ENCODE measurements around the gene COMT.
A peak's percentile ranks its signal among the peaks of the same experiment; 100 is the strongest.

Gene COMT

GRCh38 chr22:19984851-19985811, 43.6 kb downstream of the COMT start:
- DNase-seq, result no peak

GRCh38 chr22:19986011-19986409, 44.4 kb downstream of the COMT start:
- no peak for DNase-seq

- DNase-seq, result peak; percentile 69
These were observed 45.1 kb downstream of the COMT start for GRCh38 chr22:19986410-19987341.

DNA sequence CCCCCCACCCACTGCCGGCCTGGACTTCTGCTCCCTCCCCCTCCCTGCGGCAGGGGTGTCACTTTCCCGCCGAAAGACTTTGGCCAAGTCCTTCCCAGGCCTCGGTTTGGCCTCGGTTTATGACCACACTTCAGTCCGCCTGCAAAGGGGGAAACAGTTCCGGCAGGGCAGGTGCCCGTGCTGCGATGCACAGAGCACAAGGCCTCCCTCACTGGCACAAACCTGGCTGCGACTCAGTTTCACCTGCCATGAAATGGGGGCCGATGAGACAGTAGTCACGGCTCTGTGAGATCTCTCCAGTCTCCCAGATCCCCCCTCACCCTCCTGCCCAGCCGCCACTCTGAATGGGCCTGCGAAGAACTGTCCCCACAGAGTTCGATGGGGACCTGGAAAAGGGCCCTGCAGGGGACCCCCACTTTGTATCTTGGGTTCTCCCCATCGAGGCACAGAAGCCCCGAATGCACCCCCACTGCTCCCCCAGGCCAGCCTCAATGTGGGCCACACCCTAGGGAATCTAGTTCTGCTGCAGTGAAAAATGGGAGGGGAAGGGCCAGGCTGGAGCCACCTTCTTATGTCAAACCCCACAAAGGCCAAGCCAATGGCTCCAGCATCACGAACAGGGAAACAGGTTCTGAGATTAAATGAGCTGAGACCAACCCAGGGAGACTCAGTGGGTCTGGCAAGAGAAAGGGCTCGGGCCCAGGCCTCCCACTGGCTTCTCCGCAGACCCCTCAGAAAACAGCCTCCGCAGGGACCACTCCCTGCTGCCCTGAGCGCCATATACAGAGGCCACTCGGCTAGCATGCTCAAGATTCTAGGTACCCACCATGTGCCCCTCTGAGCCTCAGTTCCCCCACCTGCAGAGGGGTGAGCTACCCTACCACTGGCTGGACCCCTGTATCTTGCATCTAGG, 46.1 kb downstream of the COMT start:
- DNase-seq, result no peak

DNA sequence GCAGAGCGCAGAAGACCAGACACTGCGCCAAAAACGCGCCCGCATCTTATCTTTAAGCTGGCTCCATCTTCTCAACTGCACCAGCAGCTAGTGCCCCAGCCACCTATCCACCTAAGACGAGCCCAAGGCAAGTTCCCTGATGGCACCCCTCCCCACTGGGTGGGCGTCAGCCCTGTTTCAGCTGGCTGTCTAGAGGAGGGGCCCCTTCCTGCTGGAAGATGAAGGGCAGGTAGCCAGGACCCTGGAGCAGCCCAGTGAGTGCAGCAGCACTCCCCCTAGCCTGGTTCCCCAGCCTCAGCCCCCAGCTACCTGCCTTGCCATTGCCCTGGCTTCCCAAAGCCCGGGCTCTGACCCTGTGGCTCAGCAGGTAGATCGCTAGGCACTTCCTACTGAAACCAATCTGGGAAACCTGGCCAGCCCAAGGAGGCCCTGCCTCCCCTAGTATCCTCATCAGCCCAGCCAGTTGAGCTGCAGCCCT, 46.8 kb downstream of the COMT start:
- no peak for DNase-seq

DNA sequence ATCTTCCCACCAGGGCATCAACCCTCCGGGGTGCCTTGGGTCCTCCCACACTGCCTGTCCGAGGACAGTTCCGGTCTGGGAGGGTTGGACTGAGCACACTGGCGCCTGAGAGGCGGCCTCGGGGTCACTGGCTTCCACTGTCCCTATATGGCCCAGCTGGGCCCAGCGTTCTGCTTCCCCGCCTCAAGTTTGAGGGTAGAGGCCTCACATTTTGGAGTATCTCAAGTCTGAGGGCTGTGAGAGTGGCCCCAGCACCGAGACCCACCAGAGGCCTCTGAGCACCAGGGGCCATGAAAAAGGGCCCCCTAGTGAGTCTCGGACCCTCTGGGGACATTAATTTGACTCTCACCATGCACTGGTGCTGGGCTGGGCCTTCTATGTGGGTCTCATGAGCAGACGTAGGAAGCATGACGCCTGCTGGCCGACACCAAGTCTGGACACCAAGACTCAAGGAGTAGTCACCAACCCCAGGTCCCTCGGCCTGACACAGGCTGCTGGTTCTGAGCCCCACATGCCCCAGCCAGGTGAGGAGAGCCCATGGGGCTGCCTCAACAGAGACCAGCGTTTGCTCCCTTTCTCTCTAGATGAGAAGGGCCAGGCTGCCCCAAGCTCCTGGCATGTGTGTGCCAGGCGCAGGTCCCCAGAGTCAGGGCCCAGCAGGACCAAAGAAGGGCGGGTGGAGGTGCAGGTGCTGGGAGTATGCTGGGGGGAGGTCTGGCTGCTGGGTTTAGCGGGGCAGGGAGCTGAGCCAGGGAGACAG, 47.6 kb downstream of the COMT start:
- no peak for DNase-seq

GRCh38 chr22:19989725-19990067, 48.1 kb downstream of the COMT start:
- no peak for DNase-seq

DNA sequence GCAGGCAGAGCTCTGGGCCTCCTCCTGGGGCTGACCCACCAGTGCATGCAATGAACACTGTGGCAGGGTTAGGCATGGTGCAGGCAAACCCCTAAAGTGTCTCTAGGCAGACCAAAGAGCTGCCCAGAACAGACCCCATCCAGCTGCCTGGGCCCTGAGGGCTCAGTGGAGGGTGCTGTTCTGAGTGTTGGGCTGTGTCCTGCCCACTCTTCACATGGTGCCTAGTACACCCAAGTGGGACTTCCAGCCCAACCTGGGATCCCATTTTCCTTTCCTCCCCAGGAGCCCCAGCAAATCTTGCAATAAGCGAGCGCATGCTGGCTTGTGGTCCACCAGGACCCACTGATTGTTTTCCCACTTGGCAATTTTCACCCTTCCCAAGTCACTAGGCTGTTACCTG, 48.6 kb downstream of the COMT start:
- no peak for DNase-seq

GRCh38 chr22:19990609-19991394, 49.2 kb downstream of the COMT start:
- no peak for DNase-seq

DNA sequence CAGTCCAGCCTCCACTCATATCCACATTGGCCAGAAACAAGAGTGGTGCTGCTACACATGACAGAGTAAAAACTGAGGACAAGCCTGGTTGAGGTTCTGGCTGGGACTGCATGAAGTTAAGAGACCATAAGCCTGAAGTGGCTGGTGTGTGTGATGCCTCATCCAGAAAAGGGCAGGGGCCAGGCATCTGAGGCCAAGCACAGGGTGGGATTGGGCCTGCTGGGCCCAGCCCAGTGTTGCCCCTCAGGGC, 49.7 kb downstream of the COMT start:
- DNase-seq, result no peak

GRCh38 chr22:19991645-19992451, 50.3 kb downstream of the COMT start:
- no peak for DNase-seq

DNA sequence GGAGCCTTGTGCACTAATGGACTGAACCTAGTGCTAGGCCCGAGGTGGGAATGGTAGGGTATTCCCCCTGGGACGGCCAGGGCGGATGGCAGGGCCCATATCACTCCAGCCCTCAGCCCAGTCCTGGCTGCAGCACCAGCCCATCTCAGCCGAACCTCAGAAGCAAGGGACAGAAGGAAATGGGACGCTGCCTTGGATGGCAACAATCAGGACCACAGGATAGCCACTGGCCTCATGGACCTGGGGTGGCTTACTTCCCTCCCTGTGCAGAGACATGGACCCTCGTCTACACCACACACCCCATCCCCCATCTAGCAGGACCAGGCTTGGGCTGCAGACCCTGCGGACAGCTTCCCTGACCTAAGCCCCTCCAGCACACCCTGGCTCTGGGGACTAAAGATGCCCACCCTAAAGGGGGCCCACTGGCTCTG, 50.9 kb downstream of the COMT start:
- DNase-seq, result no peak

DNA sequence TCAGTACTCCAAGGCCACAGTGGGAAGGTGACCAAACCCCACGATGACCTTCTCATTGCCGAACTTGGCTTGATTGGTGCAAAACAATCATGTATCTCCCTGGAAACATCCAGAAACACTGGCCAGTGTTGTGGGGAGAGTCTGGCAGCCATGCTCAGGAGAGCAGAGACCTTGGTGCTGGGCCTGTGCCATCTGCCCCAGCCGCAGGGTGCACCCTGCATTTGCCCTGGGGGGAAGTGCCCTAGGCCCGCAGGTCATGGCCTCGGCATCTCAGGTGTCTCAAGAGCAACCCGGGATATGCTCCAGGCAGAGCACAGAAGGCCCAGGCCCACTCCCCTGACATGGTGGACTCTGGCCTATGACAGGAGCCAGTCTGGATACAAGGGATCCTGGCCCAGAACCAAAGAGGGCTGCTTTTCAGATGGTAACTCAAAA, 51.4 kb downstream of the COMT start:
- DNase-seq, result no peak

DNA sequence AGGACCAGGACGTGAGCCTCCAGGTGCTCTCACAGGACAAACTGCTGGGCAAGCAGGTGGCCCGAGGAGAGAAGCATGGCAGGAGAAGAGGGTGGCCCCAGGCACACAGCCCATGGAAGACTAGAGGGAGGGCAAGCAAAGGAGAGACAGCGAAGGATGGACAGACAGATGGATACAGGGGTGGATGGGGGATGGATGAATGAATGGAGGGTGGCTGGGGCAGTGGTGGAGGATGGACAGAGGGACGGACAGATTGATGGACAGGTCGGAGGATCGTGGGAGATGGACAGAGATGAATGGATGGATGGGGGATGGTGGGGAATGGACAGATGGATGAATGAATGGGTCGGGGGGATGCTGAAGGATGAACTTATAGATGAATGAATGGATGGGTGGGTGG, 52.4 kb downstream of the COMT start:
- no peak for DNase-seq

GRCh38 chr22:19994851-19995610, 53.5 kb downstream of the COMT start:
- DNase-seq, result no peak

DNA sequence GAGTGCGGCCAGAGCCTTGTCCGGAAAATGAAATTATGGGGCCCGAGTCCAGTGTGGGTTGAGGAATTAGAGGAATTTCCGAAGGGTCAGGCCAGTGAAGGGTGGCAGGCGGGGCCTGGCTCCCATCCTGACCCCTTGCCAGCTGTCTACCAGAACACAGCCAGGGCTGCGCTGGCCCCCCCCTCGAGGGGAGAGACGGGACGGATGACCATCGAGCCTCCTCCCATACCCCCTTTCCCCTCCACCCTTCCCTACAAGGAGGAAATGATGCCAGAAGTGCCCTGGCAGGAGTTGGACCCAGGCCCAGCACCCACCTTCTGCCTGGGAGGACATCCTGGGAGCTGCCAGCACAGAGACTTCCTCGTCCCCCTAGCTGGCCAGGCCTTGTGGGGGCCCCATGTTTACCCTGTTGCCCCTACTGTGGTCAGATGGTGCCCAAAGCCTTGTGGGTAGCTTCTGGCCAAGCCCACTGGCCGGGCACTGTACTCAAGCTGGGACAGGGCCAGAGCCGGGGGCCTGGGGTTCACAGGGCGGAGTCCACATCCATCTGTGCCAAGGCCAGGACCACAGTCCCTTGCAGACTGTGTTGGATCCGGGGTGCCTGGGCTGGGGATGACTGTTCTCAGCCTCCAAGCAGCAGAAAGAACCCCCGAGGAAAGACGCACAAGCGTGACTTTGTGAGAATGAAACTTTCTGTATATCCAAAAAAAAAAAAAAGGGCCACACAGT, 54.2 kb downstream of the COMT start:
- DNase-seq, result no peak

DNA sequence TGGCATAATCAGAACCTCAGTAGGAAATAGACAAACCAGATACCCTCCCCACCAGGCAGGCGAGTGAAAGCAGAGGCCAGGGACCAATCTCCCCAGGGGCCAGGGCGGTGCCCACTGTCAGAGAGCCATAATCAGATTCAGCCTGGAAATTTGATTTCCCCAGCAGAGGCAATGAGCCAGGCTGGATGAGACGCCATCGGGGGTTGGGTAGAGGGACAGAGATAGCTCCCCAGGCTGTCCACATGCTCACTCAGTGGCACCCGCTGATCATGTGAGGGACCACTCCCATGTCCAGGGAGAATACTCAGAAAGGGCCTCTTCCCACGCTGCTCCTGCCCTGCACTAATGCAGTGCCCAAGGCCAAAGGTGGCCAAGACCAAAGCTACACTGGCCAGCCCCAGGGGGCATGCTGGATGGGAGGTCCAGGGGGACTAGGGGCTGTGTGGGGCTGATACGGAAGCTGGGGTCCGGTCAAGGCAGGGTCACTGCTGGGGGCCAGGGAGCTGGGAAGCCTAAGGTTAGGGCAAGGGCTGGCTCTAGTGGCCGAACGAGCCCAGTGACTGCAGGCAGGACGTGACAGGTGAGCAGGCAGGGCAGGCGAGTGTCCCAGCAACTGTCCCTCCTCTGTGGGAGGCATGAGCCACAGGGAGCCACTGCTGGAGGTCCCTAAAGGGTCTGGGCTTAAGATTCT, 55.3 kb downstream of the COMT start:
- no peak for DNase-seq

DNA sequence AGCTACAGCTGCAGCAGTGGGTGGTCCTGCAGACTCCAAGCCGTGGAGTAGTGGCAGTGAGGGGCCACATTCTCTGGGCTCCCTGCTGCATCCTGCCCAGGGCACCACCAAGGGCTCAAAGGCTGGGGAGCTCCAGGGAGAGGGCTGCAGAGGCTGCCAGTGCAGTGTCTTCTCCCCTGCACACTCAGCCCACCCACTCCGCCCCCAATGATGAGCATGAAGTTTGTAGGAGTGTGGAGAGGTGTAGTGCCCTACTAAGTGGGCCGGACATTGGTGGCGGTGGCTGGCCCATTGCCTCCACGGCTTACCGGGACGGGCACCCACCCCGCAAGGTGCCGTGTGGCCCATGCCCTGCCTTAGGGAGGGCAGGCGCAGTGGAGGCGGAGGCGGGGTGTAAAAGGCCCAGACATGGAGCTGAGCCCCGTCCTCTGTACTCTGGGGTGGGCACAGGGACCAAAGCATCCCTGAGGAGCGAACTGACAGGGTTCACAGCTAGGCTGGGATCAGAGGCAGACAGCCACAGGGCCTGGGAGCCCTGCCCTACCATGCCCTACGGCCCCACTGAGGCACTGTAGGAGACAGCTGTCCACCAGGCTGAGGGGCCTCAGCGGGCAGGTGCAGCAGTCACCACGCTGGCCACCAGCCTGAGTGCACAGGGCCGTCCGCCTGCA, 56.1 kb downstream of the COMT start:
- no peak for DNase-seq
